Activated naive CD4-positive, alpha-beta T cell treated with anti-CD3 and anti-CD28 coated beads for 36 hours (primary cell): Measurements from ENCODE around the gene ACTG2. TPM values are rescaled to one million over a fixed set of nuclear protein-coding genes. Genes with fewer than 3 reads are reported as not detected.
A peak's percentile ranks its signal among the peaks of the same experiment; 100 is the strongest.

ENCODE experiments used
- CTCF ChIA-PET: fragments of 350-600 bp; sonication (Branson Sonifier 250); formaldehyde crosslinking; loops from one replicate; lab custom pipeline; 2021; ENCODE audit warnings: antibody characterized with exemption; lab: Charles Lee
- DNase-seq: peaks from one replicate; pipeline ENCODE4 v3.0.0-alpha.2; 2020
- H3K27ac Mint-ChIP-seq: one replicate; pipeline ENCODE4 v1.8.0; 2021; ENCODE audit warnings: mild to moderate bottlenecking, mixed read lengths
- H3K27me3 Mint-ChIP-seq: one replicate; pipeline ENCODE4 v1.8.0; 2021; ENCODE audit warnings: low read depth, mixed read lengths
- H3K36me3 Mint-ChIP-seq: one replicate; pipeline ENCODE4 v1.8.0; 2021; ENCODE audit warnings: low read depth, mixed read lengths
- H3K4me1 Mint-ChIP-seq: one replicate; pipeline ENCODE4 v1.8.0; 2021; ENCODE audit warnings: low read depth, mixed read lengths
- H3K4me3 Mint-ChIP-seq: one replicate; pipeline ENCODE4 v1.8.0; 2021; ENCODE audit warnings: mild to moderate bottlenecking, moderate library complexity, mixed read lengths
- H3K9me3 Mint-ChIP-seq: one replicate; pipeline ENCODE4 v1.8.0; 2021; ENCODE audit warnings: mixed read lengths
- intact Hi-C: fragments of 100-400 bp; cut with micrococcal nuclease; formaldehyde crosslinking; loops from one replicate; pipeline ENCODE4 v1.15.1; 2023
- total RNA-seq, 2 experiments: library from RNA; stranded (reverse); gene quantifications; one replicate each; pipeline ENCODE4 v1.2.3, GENCODE V29; 2021

Gene ACTG2
- total RNA-seq, 2 experiments from 2014 or later, result not detected

DNA sequence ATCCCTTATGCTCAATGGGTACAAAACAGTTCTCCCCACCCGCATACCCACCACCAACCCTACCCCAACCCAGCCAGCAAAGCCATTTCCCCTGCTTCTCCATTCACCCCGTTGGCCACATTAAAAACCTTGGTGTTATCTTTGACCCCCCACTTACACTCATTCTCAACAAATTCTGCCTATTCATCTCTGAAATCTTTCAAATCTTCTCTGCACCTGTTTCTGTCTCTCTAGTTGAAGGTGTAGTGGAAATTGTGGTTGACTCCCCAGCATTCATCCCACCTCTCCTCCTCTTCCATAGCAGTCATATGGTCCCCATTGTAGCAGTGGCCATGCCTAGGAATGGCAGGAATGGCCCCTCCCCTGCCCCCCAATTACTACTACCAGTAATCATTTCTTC lies 71.4 kb downstream of the ACTG2 start:
- intact Hi-C loops, result loop anchor here (1.0 kb wide), 1 partner anchor 15 kb away; no protein-coding TSS in a partner anchor
- peaks cover 40% of the 10 kb centered on the region for H3K4me1 Mint-ChIP-seq
- H3K4me3 Mint-ChIP-seq, result peak overlapping the region; percentile 23
- DNase-seq, result no peak
- peak overlapping the region; percentile 69 for H3K27ac Mint-ChIP-seq
- H3K27me3 Mint-ChIP-seq, result no peaks in the 10 kb centered on the region
- H3K9me3 Mint-ChIP-seq, result peaks cover 8% of the 10 kb centered on the region
- CTCF ChIA-PET, result no interaction called here
- peaks cover 13% of the 10 kb centered on the region for H3K36me3 Mint-ChIP-seq

DNA sequence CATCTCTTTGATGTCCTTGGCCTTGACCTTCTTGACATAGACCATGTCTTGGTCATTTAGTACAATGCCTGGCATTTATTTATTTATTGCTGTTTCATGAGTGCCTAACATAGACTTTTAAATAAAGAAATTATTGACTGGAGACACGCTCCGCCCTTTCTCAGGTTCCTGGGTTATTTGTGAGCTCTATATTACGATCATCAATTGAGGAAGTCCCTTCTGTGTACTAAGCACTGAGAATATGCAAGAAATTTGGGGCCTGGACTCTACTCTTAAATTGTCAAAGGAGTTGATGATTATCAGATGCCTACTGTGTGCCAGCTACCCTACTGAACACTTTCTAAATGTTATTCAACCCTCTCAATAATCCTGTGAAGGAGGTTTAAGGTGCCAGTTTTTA lies 72.2 kb downstream of the ACTG2 start:
- intact Hi-C loops, result no loop called here
- peaks cover 8% of the 10 kb centered on the region for H3K9me3 Mint-ChIP-seq
- no peak overlapping the region for H3K4me3 Mint-ChIP-seq
- H3K27me3 Mint-ChIP-seq, result no peaks in the 10 kb centered on the region
- peaks cover 48% of the 10 kb centered on the region for H3K4me1 Mint-ChIP-seq
- CTCF ChIA-PET, result interaction anchor here (0.5 kb wide), 1 partner anchor 57 kb away, joined by 3 read pairs; no protein-coding TSS in a partner anchor
- no peak for DNase-seq
- peaks cover 7% of the 10 kb centered on the region for H3K36me3 Mint-ChIP-seq
- H3K27ac Mint-ChIP-seq, result no peak overlapping the region

DNA sequence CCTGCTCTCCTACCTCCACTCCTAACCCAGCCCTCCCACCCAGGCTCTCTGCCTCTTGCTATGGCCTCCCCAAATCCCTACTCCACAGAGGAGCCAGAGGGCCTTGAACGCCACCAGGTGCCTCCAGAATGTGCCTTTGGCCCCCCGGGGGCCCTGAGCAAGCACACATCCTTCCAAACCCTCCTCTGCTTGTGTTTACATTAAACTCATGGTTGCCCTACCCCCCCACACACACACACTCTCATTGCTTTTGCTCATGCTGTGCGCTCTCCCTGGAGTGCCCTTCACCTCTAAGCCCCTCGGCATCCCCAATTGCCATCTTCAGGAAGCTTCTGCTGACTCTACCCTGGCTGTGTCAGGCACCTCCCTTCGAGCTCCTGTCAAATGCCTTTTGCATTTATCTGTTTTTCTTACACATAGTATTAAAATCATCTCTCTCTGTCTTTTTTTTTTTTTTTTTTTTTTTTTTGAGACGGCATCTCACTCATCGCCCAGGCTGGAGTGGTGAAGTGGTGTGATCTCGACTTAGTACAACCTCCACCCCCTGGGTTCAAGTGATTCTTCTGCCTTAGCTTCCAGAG lies 75.6 kb downstream of the ACTG2 start:
- Mint-ChIP-seq H3K27me3 (no peaks in the 10 kb centered on the region), H3K4me1 (peaks cover 72% of the 10 kb centered on the region), H3K4me3 (no peak overlapping the region), H3K36me3 (no peaks in the 10 kb centered on the region), H3K9me3 (no peaks in the 10 kb centered on the region), H3K27ac (no peak overlapping the region)
- CTCF ChIA-PET, result interaction anchor here (0.9 kb wide), 1 partner anchor 179 kb away, joined by 4 read pairs; no protein-coding TSS in a partner anchor
- intact Hi-C loops, result no loop called here
- no peak for DNase-seq

DNA sequence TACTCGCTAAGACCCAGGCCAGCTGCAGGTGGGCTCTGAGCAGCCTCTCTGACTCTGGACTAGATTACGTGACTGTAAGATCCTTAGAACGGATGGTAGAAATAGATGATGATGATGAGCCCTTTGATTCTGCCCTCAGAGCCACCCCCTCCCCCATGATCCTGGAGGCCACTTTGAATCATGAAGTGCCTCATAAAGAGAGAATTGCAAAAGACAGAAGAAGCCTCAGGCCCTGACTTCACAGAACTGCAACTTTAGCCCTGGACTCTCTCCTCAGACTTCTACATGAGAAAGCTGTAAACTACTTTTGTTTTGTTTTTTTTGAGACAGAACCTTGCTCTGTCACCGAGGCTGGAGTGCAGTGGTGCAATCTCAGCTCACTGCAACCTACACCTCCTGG lies 76.5 kb downstream of the ACTG2 start:
- Mint-ChIP-seq H3K27me3 (no peaks in the 10 kb centered on the region), H3K36me3 (no peaks in the 10 kb centered on the region), H3K27ac (no peak overlapping the region), H3K4me1 (peaks cover 64% of the 10 kb centered on the region), H3K9me3 (no peaks in the 10 kb centered on the region), H3K4me3 (no peak overlapping the region)
- peak; percentile 51 for DNase-seq
- CTCF ChIA-PET, result interaction anchor here (1.1 to 1.2 kb wide), 2 partner anchors 9 to 12 kb away, joined by 3 read pairs; no protein-coding TSS in a partner anchor
- intact Hi-C loops, result no loop called here

Other genes starting within 250 kb of the ACTG2 start
- 10 to 100 TPM; 30.5 to 32.5 TPM for gene TPRKB, start 155.7 kb upstream of the ACTG2 start, total RNA-seq
- 10 to 100 TPM; 22.7 to 24.4 TPM for gene DUSP11, start 112.9 kb upstream of the ACTG2 start, total RNA-seq
- not detected for gene C2orf78, start 108.8 kb upstream of the ACTG2 start, total RNA-seq
- 10 to 100 TPM; 80.5 to 80.7 TPM for gene STAMBP, start 64.0 kb upstream of the ACTG2 start, total RNA-seq
- gene DGUOK, start 33.9 kb downstream of the ACTG2 start, total RNA-seq, result 100 to 1,000 TPM; 112 to 115 TPM
- gene TET3, start 91.9 kb downstream of the ACTG2 start, total RNA-seq, result 10 to 100 TPM; 14.4 to 15.2 TPM